ENCODE measurements around the gene KRTAP10-2. TPM values are rescaled to one million over a fixed set of nuclear protein-coding genes. Genes with fewer than 3 reads are reported as not detected.

Gene KRTAP10-2
- total RNA-seq, 1 experiment from 2014 or later = not detected

DNA sequence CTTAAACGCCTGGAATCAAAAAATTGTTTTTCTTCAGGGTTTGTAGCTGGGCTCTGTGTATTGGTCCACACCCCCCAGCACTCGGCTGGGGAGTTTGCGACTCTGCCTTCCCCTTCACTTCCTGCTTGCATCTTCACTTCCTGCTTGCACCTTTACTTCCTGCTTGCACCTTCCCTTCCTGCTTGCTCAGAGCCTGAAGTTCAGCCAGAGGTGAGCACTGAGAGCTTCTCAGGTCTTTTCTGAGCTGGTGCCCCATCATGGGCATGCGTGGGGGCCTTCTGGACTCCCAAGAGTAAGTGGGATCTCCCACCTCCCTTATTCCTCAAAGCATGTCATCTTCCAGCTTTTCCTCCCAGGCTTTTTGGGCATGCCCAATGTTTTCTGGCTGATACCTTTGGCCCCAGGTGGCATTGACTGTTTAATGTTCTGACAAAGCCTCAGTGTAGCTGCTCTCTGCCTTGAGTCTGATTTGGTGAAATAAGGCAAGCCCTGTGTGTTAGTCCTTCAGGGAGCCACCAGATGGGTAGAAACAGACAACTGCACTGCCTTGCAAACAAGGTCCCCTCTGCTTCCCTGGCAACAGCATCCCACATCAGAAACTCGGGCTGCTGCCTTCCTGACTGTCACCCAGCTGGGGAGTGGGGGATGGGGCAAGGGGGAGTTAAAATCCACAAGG lies 3.5 kb downstream of the KRTAP10-2 start:
- intact Hi-C loops (cut with micrococcal nuclease; ENCODE audit: unreplicated experiment) = no loop called here
- H3K9me2 ChIP-seq (ENCODE audit: insufficient read depth) = no peaks in the 10 kb centered on the region
- no peaks in the 10 kb centered on the region for H4K20me1 ChIP-seq (ENCODE audit: insufficient read depth)
- no peaks in the 10 kb centered on the region for H3F3A ChIP-seq (ENCODE audit: insufficient read depth, low read depth)
- H2AFZ ChIP-seq = no peak overlapping the region
- no TSS peak for BruUV-seq (replicated peaks)
- H3K4me1 ChIP-seq (replicated peaks; ENCODE audit: insufficient read depth) = no peaks in the 10 kb centered on the region
- POLR2A ChIA-PET (ENCODE audit: unreplicated experiment) = no interaction called here
- no peaks in the 10 kb centered on the region for H3K79me2 ChIP-seq (ENCODE audit: low read depth)
- no peak overlapping the region for H3K4me2 ChIP-seq
- H3K27me3 ChIP-seq (ENCODE audit: insufficient read depth, low read depth) = peaks cover 46% of the 10 kb centered on the region
- TF ChIP-seq EZH2 (IDR thresholded peaks at IDR 0.05; ENCODE audit: low read depth) (no peak), CTCF (conservative IDR thresholded peaks at IDR 0.05) (no peak)
- no peaks in the 10 kb centered on the region for H3K36me3 ChIP-seq (ENCODE audit: low read depth)
- H3K9me3 ChIP-seq (ENCODE audit: insufficient read depth, low read depth) = peaks cover 2% of the 10 kb centered on the region; the same call in 1 of the 2 replicates
- no peak overlapping the region for H3K4me3 ChIP-seq
- H3K27ac ChIP-seq = no peak overlapping the region
- CTCF ChIA-PET = no interaction called here
- DNase-seq = no peak

DNA sequence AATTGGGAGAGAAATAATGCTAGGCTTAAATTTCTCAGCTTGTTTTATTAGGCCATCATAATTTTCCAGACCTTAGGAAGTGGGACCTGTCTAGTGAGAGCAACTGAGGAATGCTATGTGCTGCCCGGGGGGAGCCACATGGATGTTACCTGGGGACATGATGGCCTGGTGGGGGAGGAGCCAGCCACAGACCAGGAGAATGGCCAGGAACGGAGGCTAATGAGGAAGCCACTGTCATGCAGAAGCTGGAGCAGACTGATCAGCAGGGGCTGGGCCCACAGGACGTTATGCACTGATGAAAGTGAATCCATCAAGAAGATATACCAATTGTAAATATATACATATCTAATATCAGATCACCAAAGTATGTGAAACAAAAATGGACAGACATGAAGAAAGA lies 6.7 kb downstream of the KRTAP10-2 start:
- Histone ChIP-seq H3F3A (ENCODE audit: insufficient read depth, low read depth) (no peaks in the 10 kb centered on the region), H3K9me3 (ENCODE audit: insufficient read depth, low read depth) (peaks cover 3% of the 10 kb centered on the region; the same call in 1 of the 2 replicates), H3K9me2 (ENCODE audit: insufficient read depth) (no peaks in the 10 kb centered on the region), H2AFZ (no peak overlapping the region), H3K4me3 (no peak overlapping the region), H3K79me2 (ENCODE audit: low read depth) (no peaks in the 10 kb centered on the region), H3K27me3 (ENCODE audit: insufficient read depth, low read depth) (peaks cover 46% of the 10 kb centered on the region), H3K27ac (no peak overlapping the region), H3K4me2 (no peak overlapping the region), H3K4me1 (replicated peaks; ENCODE audit: insufficient read depth) (no peaks in the 10 kb centered on the region), H3K36me3 (ENCODE audit: low read depth) (no peaks in the 10 kb centered on the region), H4K20me1 (ENCODE audit: insufficient read depth) (no peaks in the 10 kb centered on the region)
- TF ChIP-seq CTCF (conservative IDR thresholded peaks at IDR 0.05) (no peak), EZH2 (IDR thresholded peaks at IDR 0.05; ENCODE audit: low read depth) (no peak)
- intact Hi-C loops (cut with micrococcal nuclease; ENCODE audit: unreplicated experiment) = no loop called here
- ChIA-PET CTCF (no interaction called here), POLR2A (ENCODE audit: unreplicated experiment) (no interaction called here)
- DNase-seq = no peak
- no TSS peak for BruUV-seq (replicated peaks)

DNA sequence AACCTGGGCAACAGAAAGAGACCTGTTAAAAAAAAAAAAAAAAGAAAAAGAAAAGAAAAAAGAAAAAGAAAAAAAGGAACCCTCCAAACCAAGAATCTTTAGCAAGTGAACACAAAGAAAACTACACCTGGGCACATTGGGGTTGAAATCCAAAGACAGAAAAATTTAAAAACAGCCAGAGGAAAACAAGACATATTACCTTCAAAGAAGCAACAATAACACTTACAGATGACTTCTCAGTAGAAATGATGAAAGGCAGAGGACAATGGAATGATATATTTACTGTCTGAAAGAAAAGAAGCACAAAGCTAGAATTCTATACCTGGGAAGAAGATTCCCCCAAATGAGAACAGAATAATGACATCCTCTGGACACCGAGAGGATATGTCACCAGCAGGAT lies 8.6 kb downstream of the KRTAP10-2 start:
- intact Hi-C loops (cut with micrococcal nuclease; ENCODE audit: unreplicated experiment) = no loop called here

More for the DNA sequence above, 8.6 kb downstream of the KRTAP10-2 start:
- Histone ChIP-seq H3F3A (ENCODE audit: insufficient read depth, low read depth) (no peaks in the 10 kb centered on the region), H3K4me3 (no peak overlapping the region), H3K36me3 (ENCODE audit: low read depth) (no peaks in the 10 kb centered on the region), H3K9me3 (ENCODE audit: insufficient read depth, low read depth) (peaks cover 3% of the 10 kb centered on the region; the same call in 1 of the 2 replicates), H3K4me2 (no peak overlapping the region), H3K9me2 (ENCODE audit: insufficient read depth) (no peaks in the 10 kb centered on the region), H3K27ac (no peak overlapping the region), H2AFZ (no peak overlapping the region), H3K79me2 (ENCODE audit: low read depth) (no peaks in the 10 kb centered on the region), H3K27me3 (ENCODE audit: insufficient read depth, low read depth) (peaks cover 40% of the 10 kb centered on the region), H4K20me1 (ENCODE audit: insufficient read depth) (no peaks in the 10 kb centered on the region), H3K4me1 (replicated peaks; ENCODE audit: insufficient read depth) (no peaks in the 10 kb centered on the region)
- no TSS peak for BruUV-seq (replicated peaks)
- ChIA-PET CTCF (no interaction called here), POLR2A (ENCODE audit: unreplicated experiment) (no interaction called here)
- DNase-seq = no peak
- TF ChIP-seq EZH2 (IDR thresholded peaks at IDR 0.05; ENCODE audit: low read depth) (no peak), CTCF (conservative IDR thresholded peaks at IDR 0.05) (no peak)
